Spleen (tissue), 7 donors: ENCODE results near the gene KRTAP4-2.

Source experiments
- CTCF ChIP-seq, 11 experiments: fragments of 200-600 bp in 7 of 11; fragments of 450-650 bp in 4 of 11; sonication (generic) in 4 of 11; IDR thresholded peaks in 8 of 11; conservative IDR thresholded peaks in 3 of 11; 1 replicate in 7 of 11; 2 replicates in 4 of 11; pipeline versions ENCODE4 v1.4.0 to v1.8.0; 2016 to 2021; ENCODE audit warnings: antibody characterized with exemption in 11 of 11, inconsistent platforms in 4 of 11, mild to moderate bottlenecking in 1 of 11
- POLR2A ChIP-seq, 3 donors: fragments of 450-650 bp; IDR thresholded peaks; one replicate each; pipeline ENCODE4 v1.5.1; 2017; ENCODE audit warnings: antibody characterized with exemption in 3 of 3, mild to moderate bottlenecking in 1 of 3
- POLR2AphosphoS5 ChIP-seq, 3 donors: sonication (generic); formaldehyde crosslinking; IDR thresholded peaks; one replicate each; pipeline ENCODE4 v1.5.1; 2017; ENCODE audit warnings: antibody characterized with exemption in 3 of 3
- donor health status: DM: no; HTN: no; CAD: no; lungs with moderate emphysema.
- donor health status: DM: no; HTN: no; CAD: no.
- donor health status: DM: no; HTN: no; CAD: no.

- TF ChIP-seq CTCF (IDR thresholded peaks at IDR 0.05 in 8 of 11, conservative IDR thresholded peaks at IDR 0.05 in 3 of 11) (no peak), POLR2A (IDR thresholded peaks at IDR 0.05) (no peak), POLR2AphosphoS5 (IDR thresholded peaks at IDR 0.05) (no peak)
Measured at GRCh38 chr17:41178843-41179616, 1.0 kb upstream of the KRTAP4-2 start.
